SH-SY5Y (cell line): ENCODE results near the gene TBC1D24.

Experiments used
- GATA2 ChIP-seq: IDR thresholded peaks from 2 replicates; pipeline ENCODE4 v1.6.1; 2011; ENCODE audit warnings: mild to moderate bottlenecking, low read depth, low read length
- GATA3 ChIP-seq: IDR thresholded peaks from 2 replicates; pipeline ENCODE4 v1.6.1; 2011; ENCODE audit warnings: low read depth, mild to moderate bottlenecking, low read length, moderate library complexity

Gene TBC1D24

DNA sequence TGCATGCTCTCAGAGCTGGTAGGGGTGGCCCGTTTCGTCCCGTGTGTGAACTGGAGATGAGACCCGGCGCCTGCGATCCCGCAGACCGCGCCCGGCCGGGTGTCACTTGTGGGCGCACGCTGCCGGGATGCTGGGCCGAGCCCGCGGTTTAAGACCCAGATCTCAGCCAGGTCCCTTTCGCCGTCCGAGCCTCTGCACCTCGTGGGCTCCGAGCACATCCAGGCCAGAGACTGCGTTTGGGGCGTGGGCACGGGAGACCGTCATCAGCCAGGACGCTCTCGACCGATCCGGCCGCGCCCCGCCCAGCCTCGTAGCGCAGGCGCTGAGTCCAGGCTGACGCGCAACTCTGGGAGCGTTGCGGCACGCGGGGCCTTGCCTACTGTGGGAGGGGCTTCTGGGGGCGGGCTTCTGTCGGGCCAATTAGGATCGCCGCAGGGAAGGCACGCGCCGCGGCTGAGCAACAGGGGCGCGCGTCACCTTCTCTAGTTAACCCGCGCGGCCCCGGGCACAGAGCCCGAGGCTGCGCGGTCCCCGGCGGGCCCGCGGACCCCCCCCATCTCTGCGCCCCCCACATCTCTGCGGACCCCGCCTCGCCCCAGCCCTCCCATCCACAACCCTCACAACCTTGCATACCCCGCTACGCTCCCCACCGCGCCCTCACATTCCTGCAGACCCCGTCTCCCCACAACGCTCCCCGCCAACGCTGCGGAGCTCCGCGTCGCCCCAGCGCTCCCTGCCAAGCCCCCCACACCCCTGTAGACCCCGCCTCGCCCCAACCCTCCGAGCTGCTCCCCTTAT is 57.0 kb downstream of the TBC1D24 start:
- TF ChIP-seq GATA3 = no peak
- no peak for TF ChIP-seq GATA2

- no peak for TF ChIP-seq GATA2
- no peak for TF ChIP-seq GATA3
Observed at GRCh38 chr16:2532494-2533141, 57.7 kb downstream of the TBC1D24 start.

- TF ChIP-seq GATA3 = no peak
- TF ChIP-seq GATA2 = no peak
Observed at GRCh38 chr16:2533912-2534311, 59.0 kb downstream of the TBC1D24 start.

GRCh38 chr16:2535625-2536013 is 60.7 kb downstream of the TBC1D24 start:
- TF ChIP-seq GATA3 = no peak
- no peak for TF ChIP-seq GATA2

- TF ChIP-seq GATA2 = no peak
- no peak for TF ChIP-seq GATA3
Observed at GRCh38 chr16:2537451-2538379, 62.8 kb downstream of the TBC1D24 start, which contains the start of gene PDPK1. Gene PDPK1, plus strand, starts transcription at chr16:2538021. Its CDS starts 92 bp downstream, at chr16:2538113.
